ENCODE data around the gene KSR2. TPM values are rescaled to one million over a fixed set of nuclear protein-coding genes. Genes with fewer than 3 reads are reported as not detected.

KSR2 gene
- total RNA-seq, 4 donors from 2014 or later, result 1.2 to 11.0 (median 2.2) TPM

DNA sequence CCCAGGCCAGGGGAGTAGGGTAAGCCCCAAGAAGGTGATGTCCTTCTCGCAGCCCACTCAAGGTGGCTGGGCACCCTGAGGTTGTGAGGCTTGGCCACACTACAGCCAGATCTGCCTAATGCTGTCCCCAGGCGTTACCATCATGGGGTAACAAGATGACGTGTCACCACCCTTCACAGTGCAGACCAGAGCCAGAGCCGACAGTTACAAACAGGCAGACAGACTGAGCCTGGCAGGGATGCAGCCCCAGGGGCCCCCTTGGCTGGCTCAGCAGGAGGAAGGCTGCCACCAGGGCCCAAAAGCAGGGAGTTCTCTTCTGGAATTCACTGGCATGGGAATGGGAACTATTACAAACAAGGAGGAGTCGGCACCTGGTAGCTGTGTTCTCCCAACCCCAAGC is 304.6 kb downstream of the KSR2 start:
- no peak for TF ChIP-seq POLR2A (IDR thresholded peaks at IDR 0.05)
- TF ChIP-seq, protein P1, sequence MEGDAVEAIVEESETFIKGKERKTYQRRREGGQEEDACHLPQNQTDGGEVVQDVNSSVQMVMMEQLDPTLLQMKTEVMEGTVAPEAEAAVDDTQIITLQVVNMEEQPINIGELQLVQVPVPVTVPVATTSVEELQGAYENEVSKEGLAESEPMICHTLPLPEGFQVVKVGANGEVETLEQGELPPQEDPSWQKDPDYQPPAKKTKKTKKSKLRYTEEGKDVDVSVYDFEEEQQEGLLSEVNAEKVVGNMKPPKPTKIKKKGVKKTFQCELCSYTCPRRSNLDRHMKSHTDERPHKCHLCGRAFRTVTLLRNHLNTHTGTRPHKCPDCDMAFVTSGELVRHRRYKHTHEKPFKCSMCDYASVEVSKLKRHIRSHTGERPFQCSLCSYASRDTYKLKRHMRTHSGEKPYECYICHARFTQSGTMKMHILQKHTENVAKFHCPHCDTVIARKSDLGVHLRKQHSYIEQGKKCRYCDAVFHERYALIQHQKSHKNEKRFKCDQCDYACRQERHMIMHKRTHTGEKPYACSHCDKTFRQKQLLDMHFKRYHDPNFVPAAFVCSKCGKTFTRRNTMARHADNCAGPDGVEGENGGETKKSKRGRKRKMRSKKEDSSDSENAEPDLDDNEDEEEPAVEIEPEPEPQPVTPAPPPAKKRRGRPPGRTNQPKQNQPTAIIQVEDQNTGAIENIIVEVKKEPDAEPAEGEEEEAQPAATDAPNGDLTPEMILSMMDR (IDR thresholded peaks at IDR 0.05), result no peak
- 83 to 96% methylated on average over 4 to 5 of the region's 5 CpGs for WGBS, 2 donors
- Histone ChIP-seq H3K27ac (no peak overlapping the region), H3K4me3 (replicated peaks in 1 of 3) (no peak overlapping the region), H3K4me1 (no peaks in the 10 kb centered on the region), H3K27me3 (no peaks in the 10 kb centered on the region), H3K9me3 (no peaks in the 10 kb centered on the region), H3K36me3 (no peaks in the 10 kb centered on the region)
- DNase-seq, result no peak
- intact Hi-C loops (cut with DNase I), result no loop called here

DNA sequence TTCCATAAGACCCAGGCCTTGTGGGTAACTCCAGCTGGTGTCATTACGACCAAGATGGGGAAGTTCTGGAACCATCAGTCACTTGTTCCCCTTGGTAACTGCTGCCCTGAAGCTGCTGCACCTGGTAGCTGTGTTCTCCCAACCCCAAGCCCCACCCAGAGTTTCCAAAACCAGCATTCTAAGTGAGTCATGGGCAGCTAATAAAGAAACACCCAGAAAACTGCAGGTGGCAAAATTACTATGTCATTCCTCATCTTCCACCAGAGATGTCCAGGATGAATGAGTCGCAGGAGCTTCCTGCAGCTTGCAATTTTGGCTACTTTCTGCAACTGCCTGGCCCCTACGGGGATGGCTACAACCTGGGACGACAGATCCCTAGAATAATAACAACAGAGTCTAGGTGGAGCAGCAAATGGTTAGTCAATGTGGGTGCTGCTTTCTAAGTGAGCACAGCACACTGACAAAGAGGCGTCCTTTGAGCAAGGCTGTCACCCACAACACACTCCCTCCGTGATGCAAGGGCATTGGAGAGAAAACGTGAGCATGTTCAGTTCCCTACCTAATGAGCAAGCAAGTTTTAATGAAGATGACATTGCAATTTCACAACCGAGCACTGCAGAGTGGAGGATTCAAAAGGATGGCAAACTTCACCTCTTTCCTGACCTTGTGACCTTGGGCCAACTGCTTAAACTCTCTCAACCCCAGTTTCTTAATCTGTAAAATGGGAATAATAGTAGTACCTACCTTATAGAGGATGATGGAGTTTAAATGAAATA is 306.0 kb downstream of the KSR2 start:
- Histone ChIP-seq H3K4me1 (no peaks in the 10 kb centered on the region), H3K27ac (no peak overlapping the region), H3K27me3 (no peaks in the 10 kb centered on the region), H3K36me3 (no peaks in the 10 kb centered on the region), H3K4me3 (replicated peaks in 1 of 3) (no peak overlapping the region), H3K9me3 (no peaks in the 10 kb centered on the region)
- WGBS, 2 donors, result 80 to 84% methylated on average over 7 to 8 of the region's 8 CpGs
- no peak for DNase-seq
- intact Hi-C loops (cut with DNase I), result no loop called here
- TF ChIP-seq POLR2A (IDR thresholded peaks at IDR 0.05), result no peak
- TF ChIP-seq, protein P1 (IDR thresholded peaks at IDR 0.05), result no peak

- Histone ChIP-seq H3K4me3 (replicated peaks in 1 of 3) (no peak overlapping the region), H3K36me3 (no peaks in the 10 kb centered on the region), H3K4me1 (no peaks in the 10 kb centered on the region), H3K27ac (no peak overlapping the region), H3K9me3 (no peaks in the 10 kb centered on the region), H3K27me3 (no peaks in the 10 kb centered on the region)
- intact Hi-C loops (cut with DNase I), result no loop called here
- 78 to 85% methylated on average over 6 of the region's 6 CpGs for WGBS, 2 donors
- DNase-seq, result no peak
- TF ChIP-seq POLR2A (IDR thresholded peaks at IDR 0.05), result no peak
Observed at GRCh38 chr12:117662220-117662619, 306.6 kb downstream of the KSR2 start.

DNA sequence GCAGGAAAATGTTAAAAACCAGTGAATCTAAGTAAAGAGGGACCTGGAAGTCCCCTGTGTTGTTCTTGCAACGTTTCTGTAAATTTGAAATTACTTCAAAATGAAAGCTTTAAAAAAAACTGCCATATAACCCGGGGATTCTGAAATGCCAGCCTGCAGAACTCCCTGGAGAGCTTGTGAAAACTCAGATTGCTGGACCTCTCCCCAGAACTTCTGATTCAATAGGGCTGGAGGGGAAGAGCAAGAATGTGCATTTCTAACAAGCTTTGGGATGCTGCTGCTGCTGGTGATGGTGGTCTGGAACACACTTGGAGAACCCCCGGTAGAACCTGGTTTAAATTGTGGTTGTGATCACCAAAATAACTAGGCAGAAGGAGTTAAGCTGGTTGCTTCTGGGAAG is 307.3 kb downstream of the KSR2 start:
- intact Hi-C loops (cut with DNase I), result no loop called here
- H3K27me3 ChIP-seq, result no peaks in the 10 kb centered on the region
- H3K27ac ChIP-seq, result no peak overlapping the region
- H3K4me3 ChIP-seq (replicated peaks in 1 of 3), result no peak overlapping the region
- no peak for DNase-seq
- no peaks in the 10 kb centered on the region for H3K36me3 ChIP-seq
- no peak for TF ChIP-seq POLR2A (IDR thresholded peaks at IDR 0.05)
- TF ChIP-seq, protein P1 (IDR thresholded peaks at IDR 0.05), result no peak
- no peaks in the 10 kb centered on the region for H3K9me3 ChIP-seq
- H3K4me1 ChIP-seq, result no peaks in the 10 kb centered on the region
- WGBS, 2 donors, result 50 to 58% methylated on average over 3 of the region's 3 CpGs

- intact Hi-C loops (cut with DNase I), result no loop called here
- H3K27me3 ChIP-seq, result no peaks in the 10 kb centered on the region
- TF ChIP-seq POLR2A (IDR thresholded peaks at IDR 0.05), result no peak
- TF ChIP-seq, protein P1 (IDR thresholded peaks at IDR 0.05), result no peak
- H3K4me1 ChIP-seq, result no peaks in the 10 kb centered on the region
- DNase-seq, result no peak
- H3K36me3 ChIP-seq, result no peaks in the 10 kb centered on the region
- H3K4me3 ChIP-seq (replicated peaks in 1 of 3), result no peak overlapping the region
- no peak overlapping the region for H3K27ac ChIP-seq
- H3K9me3 ChIP-seq, result no peaks in the 10 kb centered on the region
- WGBS, 2 donors, result 71 to 74% methylated on average over 3 of the region's 3 CpGs
Observed at GRCh38 chr12:117660896-117661295, 307.9 kb downstream of the KSR2 start.
